GOT3 (cell line): ENCODE data around the gene SEC23IP.

Source experiments
- DNase-seq: peaks from one replicate; lab custom pipeline; 2025; ENCODE audit warnings: mixed read lengths; lab: John Stamatoyannopoulos, UW

SEC23IP gene

GRCh38 chr10:119940487-119940886, 48.0 kb downstream of the SEC23IP start:
- DNase-seq: no peak

DNA sequence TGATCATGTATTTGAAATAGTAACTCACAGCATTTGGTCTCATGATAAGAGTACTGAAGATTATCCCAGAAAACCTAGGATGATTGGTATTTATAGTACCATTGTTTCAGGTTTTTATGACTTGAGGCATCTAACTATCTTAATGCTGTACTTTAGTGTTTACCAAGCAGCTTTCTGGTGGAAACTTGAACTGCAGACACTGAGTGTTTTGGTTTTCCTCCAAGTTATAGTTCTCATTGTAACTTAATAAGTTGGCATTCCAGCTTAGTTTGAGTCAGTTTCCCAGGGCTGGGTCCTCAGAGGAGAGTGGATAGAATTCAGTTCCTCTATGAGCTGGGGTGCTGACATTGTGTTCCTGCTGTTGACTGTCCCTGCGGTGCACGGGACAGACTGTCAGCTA, 50.4 kb downstream of the SEC23IP start:
- DNase-seq: no peak

GRCh38 chr10:119945805-119946204, 53.3 kb downstream of the SEC23IP start:
- DNase-seq: no peak

DNA sequence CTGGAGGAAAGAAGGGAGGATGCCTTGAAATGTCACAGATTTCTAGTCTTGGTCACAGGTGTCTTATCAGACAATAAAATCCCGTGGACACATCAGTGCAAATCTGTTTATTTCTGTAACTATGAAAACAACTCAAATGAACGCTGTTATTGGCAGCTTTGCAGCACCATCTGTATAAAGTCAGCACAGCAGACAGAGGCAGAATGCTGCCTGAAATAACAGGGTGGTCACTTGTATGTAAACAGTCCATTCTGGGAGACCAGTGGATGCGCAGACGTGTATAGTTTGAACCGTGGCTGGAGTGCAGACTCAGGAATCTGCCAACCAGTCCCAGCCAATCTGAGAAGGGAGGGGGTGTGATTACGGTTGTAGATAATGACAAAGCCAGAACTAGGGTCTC, 54.8 kb downstream of the SEC23IP start:
- DNase-seq: no peak

GRCh38 chr10:119957451-119957850, 64.9 kb downstream of the SEC23IP start:
- DNase-seq: no peak

DNA sequence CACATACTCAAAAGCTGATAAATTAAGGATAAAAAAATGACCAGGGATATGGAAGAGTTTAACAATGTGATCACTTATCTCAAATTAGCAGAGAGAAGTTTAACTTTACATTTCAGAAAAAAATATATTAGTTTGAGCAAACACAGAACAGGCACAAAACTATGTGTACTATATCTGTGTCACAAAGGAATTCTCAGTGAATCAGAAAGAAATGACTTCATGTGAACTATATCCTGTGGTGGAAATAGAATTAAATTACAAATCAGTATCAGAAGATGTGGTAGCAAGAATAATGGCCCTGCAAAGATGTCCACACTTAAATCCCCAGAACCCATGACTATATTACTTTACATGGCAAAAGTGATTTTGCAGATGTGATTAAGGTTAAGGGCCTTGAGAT, 70.3 kb downstream of the SEC23IP start:
- DNase-seq: no peak

- no peak for DNase-seq
These were observed 74.5 kb downstream of the SEC23IP start for GRCh38 chr10:119967066-119967465.

GRCh38 chr10:119969609-119970008, 77.1 kb downstream of the SEC23IP start:
- DNase-seq: no peak

GRCh38 chr10:119970107-119970506, 77.6 kb downstream of the SEC23IP start:
- DNase-seq: no peak

DNA sequence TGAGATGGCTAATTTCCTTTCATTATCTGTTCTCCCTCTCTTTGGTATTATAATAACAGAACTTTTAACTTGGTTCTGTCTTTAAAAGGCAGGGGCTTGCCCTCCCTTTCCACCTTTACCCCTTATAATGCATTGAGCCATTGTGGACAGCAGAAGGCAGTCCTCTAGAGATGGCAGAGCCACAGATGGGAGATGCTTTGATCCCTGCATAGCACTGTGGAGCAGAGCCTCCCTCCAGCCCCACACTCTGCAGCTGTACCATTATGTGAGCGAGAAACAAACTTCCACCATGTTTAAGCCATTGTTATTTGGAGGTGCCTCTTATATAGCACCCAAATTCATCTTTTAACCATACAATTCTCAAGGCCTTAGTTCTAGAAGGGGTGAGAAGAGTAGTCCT, 78.4 kb downstream of the SEC23IP start:
- DNase-seq: no peak

DNA sequence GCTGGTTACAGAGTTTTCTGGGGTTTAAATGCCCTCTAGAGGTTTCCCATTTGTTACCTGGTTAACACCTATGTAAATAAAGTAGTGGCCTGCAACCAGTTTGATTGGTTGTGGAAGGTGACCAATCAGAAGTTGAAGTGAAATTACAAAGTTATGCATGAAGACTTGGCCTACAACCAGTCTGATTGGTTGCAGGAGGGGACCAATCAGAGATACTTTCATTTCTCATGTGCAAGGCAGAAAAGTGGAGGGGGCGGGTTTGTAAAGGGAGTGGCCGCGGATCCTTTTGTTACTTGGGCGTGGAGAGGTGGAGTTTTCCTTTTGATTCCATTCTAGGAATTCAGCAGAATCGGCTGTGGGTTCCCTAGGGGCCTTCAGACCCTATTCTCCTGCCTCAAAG, 80.8 kb downstream of the SEC23IP start:
- DNase-seq: no peak

GRCh38 chr10:119976421-119976820, 83.9 kb downstream of the SEC23IP start:
- DNase-seq: no peak

DNA sequence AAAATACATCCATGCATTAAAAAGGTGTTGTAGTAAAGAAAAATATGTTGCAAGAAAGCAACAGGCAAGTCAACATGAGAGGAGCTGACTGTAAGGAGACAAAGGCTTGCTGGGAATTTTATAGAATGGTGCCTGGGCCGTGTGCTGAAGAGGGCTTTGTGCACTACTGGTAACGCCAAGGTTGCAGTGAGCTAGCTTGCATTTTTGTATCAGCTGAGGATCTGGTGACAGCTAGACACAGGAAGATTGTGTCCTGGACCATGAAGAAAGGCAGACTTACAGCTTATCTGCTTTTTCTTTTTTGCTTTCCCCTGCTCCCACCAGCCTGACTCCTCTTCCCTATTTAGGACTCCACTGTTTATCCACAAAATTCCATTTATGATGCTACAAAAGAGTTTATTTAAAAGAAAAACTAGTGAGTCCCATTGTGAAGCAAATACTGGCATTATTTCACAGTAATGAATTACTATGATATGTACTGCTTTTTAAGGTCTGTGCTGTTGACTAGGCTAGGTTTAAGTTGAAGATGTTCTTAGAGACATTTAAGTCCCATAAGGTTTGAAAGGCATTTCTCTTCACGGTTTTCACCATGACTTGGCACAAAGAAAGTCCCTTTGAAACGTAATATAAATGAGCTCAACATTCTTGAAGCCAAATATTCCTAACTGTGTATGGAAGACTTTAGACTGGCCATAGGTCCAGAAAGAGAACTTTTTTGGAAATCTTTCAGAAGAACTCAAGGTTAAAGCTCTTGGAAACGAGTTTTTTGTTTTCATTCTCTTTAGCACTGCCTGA, 88.6 kb downstream of the SEC23IP start:
- no peak for DNase-seq

DNA sequence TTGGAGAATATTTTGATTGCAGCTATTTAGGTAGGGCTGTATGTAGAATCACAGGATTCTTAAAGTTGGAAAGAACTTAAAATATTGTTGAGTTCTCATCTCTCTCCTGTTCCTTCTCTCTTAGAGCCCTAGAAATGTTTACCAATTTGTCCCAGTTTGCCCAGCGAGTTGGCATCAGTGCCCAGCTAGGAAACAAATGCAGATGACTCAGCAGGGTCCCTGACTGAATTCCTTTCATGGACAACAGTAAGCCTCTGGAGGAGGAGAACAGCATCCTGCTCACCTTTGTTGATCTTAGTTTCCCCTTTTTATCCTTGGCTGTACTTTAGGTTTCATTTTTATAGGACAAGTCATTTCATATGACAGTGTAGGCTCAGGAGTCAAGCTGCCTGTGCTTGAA, 89.3 kb downstream of the SEC23IP start:
- no peak for DNase-seq

- no peak for DNase-seq
These were observed 95.8 kb downstream of the SEC23IP start for GRCh38 chr10:119988333-119988732.

- DNase-seq: no peak
These were observed 97.4 kb downstream of the SEC23IP start for GRCh38 chr10:119989966-119990365.

DNA sequence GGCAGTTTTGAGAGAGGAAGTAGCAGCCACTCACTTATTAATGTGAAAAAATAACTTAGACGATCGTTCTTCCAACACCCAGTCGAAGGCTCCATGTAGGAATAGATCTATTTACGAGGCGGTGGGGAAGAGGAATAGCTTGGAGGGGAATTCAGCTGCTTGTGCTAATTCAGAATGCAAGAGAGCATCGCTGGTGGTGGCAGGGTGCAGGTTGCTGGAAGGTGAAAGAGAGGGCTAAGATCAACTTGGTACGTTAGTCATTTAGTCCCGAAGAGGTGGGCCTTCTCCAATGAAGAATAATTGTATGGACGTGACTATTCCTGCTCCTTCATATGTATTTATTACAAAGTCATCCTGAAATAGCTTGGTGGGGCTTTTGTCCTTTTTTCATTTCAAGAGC, 98.5 kb downstream of the SEC23IP start:
- no peak for DNase-seq

DNA sequence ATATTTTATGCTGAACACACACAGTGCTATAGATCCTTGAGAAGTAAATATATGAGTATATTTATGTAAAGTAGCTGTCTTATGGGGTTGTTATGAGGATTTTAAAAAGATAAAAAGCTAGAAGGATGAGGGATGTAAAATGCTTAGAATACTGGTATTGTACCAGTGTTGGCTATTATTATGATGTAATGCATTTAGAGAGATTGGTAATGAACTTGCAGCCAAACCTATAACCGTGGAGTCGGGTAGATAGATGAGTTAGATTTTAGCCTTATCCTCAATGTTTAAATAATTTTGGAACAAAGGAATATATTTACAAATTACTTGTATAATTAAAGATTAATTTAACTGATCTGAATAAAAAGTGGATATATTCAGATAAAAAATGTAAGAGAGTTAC, 99.3 kb downstream of the SEC23IP start:
- no peak for DNase-seq
